Measurements from ENCODE around the gene CDKN1A.
A peak's percentile ranks its signal among the peaks of the same experiment; 100 is the strongest.

CDKN1A gene

DNA sequence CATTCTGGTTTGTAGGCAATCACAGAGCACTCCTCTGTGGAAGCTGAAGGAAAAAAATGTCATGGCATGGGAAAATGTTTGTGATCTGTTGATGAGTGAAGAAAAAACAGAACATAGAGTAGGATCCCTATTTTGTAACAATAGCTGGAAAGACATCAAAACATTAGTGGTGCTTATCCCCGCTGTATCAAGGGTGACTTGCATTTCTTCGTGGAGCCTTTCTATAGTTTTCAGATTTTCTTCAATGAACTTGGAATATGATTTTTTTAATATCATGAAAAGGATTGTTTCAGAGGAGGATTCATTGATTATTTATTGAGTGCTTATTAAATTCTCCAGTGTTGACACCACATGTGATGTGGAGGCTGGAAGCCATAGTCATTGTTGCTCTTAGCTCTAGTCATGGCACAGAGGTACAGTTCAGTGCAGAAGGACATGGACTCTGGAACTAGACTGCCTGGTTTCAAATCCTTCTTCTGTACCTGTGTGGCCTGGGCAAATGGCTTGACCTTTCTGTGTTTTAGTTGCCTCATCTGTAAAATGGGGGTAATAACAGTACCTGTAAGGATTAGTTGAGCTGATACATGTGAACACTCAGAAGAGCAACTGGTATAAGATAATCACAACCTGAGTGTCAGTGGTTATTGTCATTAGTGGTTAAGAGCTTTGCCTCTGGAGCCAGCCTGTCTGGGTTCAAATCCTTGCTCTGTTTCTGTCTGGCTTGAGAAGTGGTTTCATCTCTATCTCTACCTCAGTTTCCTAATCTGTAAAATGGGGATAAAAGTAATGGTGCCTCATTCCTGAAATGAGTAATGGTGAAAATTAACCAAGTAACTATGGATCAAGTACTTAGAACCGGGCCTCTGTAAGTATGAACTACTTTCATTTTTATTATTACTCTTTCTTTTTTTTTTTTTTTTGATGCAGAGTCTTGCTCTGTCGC is 14.7 kb upstream of the CDKN1A start:
- no peak for DNase-seq (ENCODE audit: low read depth)

GRCh38 chr6:36665180-36665579 is 13.3 kb upstream of the CDKN1A start:
- TF ChIP-seq, protein P1, sequence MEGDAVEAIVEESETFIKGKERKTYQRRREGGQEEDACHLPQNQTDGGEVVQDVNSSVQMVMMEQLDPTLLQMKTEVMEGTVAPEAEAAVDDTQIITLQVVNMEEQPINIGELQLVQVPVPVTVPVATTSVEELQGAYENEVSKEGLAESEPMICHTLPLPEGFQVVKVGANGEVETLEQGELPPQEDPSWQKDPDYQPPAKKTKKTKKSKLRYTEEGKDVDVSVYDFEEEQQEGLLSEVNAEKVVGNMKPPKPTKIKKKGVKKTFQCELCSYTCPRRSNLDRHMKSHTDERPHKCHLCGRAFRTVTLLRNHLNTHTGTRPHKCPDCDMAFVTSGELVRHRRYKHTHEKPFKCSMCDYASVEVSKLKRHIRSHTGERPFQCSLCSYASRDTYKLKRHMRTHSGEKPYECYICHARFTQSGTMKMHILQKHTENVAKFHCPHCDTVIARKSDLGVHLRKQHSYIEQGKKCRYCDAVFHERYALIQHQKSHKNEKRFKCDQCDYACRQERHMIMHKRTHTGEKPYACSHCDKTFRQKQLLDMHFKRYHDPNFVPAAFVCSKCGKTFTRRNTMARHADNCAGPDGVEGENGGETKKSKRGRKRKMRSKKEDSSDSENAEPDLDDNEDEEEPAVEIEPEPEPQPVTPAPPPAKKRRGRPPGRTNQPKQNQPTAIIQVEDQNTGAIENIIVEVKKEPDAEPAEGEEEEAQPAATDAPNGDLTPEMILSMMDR (conservative IDR thresholded peaks at IDR 0.05; ENCODE audit: low read length): no peak
- no peak for DNase-seq (ENCODE audit: low read depth)
- no peak overlapping the region for H3K4me3 ChIP-seq (ENCODE audit: low read length)

More for the DNA sequence above, 14.7 kb upstream of the CDKN1A start:
- TF ChIP-seq, protein P1 (conservative IDR thresholded peaks at IDR 0.05; ENCODE audit: low read length): no peak
- H3K4me3 ChIP-seq (ENCODE audit: low read length): no peak overlapping the region

- no peak overlapping the region for H3K4me3 ChIP-seq (ENCODE audit: low read length)
- TF ChIP-seq, protein P1 (conservative IDR thresholded peaks at IDR 0.05; ENCODE audit: low read length): no peak
- no peak for DNase-seq (ENCODE audit: low read depth)
Measured at GRCh38 chr6:36666287-36666686, 12.2 kb upstream of the CDKN1A start.

DNA sequence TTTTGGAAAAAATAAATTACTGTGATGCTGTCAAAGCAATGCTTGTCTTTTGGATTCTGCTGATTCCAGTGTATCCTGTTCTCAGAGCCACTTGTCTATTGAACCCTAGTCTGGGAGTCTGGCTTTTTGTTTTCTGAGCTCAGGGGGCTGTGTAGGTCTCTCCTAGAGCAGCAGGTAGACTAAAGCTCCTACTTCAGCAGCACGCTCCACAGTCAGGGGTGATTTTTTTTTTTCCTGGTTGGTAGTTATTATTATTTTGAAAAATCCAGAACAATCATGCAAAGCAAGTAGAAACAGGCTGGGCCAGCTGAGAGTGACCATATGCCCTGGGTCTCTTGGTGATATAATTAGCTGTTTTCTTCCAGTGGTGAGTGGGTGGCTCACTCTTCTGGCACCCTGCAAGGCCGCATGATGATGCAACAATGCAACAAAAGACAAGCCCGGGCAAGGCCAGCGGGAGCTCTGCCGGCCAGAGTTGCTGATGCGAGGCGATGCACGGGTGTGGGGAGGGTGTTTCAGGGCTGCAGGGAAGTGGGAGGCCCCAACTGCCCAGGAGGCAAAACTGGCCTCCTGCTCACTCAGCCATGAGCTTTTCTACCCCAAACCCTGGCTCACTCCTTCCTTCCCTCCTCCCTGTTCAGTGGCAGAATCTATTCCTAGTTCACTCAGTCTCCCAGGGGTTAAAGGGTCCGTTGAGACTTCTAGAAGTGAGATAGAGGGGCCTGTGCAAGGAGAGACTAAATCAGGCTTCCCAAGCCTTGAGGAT is 11.5 kb upstream of the CDKN1A start:
- TF ChIP-seq, protein P1 (conservative IDR thresholded peaks at IDR 0.05; ENCODE audit: low read length): no peak
- no peak overlapping the region for H3K4me3 ChIP-seq (ENCODE audit: low read length)

DNA sequence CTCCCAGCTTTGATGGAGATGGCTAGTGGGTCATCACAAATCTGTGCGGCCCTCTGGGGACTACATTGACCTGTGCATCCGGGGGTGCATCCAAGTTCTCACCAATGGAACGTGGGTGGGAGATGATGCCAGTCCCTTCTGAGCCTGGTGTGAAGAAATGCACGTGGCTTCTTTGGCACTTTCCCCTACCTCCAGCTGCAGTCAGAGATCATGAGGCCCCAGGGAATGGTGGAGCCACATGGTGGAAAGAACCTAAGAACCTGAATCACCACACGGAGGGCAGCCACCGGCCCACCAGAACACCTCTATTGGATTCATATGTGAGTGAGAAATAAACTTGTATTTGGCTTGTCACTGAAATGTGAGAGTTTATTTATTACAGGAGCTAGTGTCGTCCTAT is 9.9 kb upstream of the CDKN1A start:
- H3K4me3 ChIP-seq (ENCODE audit: low read length): no peak overlapping the region
- no peak for DNase-seq (ENCODE audit: low read depth)
- TF ChIP-seq, protein P1 (conservative IDR thresholded peaks at IDR 0.05; ENCODE audit: low read length): no peak

More for the DNA sequence above, 11.5 kb upstream of the CDKN1A start:
- peak; percentile 98 for DNase-seq (ENCODE audit: low read depth)

GRCh38 chr6:36669002-36669401 is 9.5 kb upstream of the CDKN1A start:
- TF ChIP-seq, protein P1 (conservative IDR thresholded peaks at IDR 0.05; ENCODE audit: low read length): no peak

More at GRCh38 chr6:36669002-36669401, 9.5 kb upstream of the CDKN1A start:
- H3K4me3 ChIP-seq (ENCODE audit: low read length): no peak overlapping the region
- no peak for DNase-seq (ENCODE audit: low read depth)
